Neural crest cell (in vitro differentiated cells): ENCODE data around the gene PUS1. TPM values are rescaled to one million over a fixed set of nuclear protein-coding genes. Genes with fewer than 3 reads are reported as not detected.

Experiments used
- DNase-seq: peaks from one replicate; pipeline ENCODE4 v3.0.0; 2021; ENCODE audit warnings: low read depth, mixed read lengths, low spot score
- H3K27ac Mint-ChIP-seq: one replicate; pipeline ENCODE4 v1.8.0; 2021; ENCODE audit warnings: mild to moderate bottlenecking, mixed read lengths; ENCODE audit not compliant: unreplicated experiment
- H3K27me3 Mint-ChIP-seq: 2 replicates; pipeline ENCODE4 v1.8.0; 2021; ENCODE audit warnings: low read depth, mild to moderate bottlenecking, mixed read lengths
- H3K36me3 Mint-ChIP-seq: 2 replicates; pipeline ENCODE4 v1.8.0; 2021; ENCODE audit warnings: low read depth, mild to moderate bottlenecking, mixed read lengths
- H3K4me1 Mint-ChIP-seq: 2 replicates; pipeline ENCODE4 v1.8.0; 2021; ENCODE audit warnings: mixed read lengths
- H3K4me3 Mint-ChIP-seq: one replicate; pipeline ENCODE4 v1.8.0; 2021; ENCODE audit warnings: mild to moderate bottlenecking, mixed read lengths
- H3K9me3 Mint-ChIP-seq: 2 replicates; pipeline ENCODE4 v1.8.0; 2021; ENCODE audit warnings: mixed read lengths
- CTCF ChIP-seq: fragments of 200-600 bp; sonication (generic); conservative IDR thresholded peaks from 2 replicates; pipeline ENCODE4 v1.5.0; 2021; ENCODE audit warnings: antibody characterized with exemption, mild to moderate bottlenecking
- total RNA-seq: library from RNA; stranded (reverse); gene quantifications from 2 replicates; pipeline ENCODE4 v1.2.1, GENCODE V29; 2021

The PUS1 gene
- total RNA-seq, 1 donor from 2014 or later = 48.7 TPM

- no peak overlapping the region for H3K27ac Mint-ChIP-seq
- no peak overlapping the region for H3K4me3 Mint-ChIP-seq
- no peaks in the 10 kb centered on the region for H3K27me3 Mint-ChIP-seq
- peaks cover 20% of the 10 kb centered on the region for H3K36me3 Mint-ChIP-seq
- H3K9me3 Mint-ChIP-seq = no peaks in the 10 kb centered on the region
- peaks cover 12% of the 10 kb centered on the region for H3K4me1 Mint-ChIP-seq
- TF ChIP-seq CTCF = no peak
- no peak for DNase-seq
These were observed 5.5 kb downstream of the PUS1 start for GRCh38 chr12:131934535-131934934.

GRCh38 chr12:131938082-131938481, 9.0 kb downstream of the PUS1 start:
- Mint-ChIP-seq H3K27me3 (no peaks in the 10 kb centered on the region), H3K4me3 (no peak overlapping the region), H3K36me3 (peaks cover 14% of the 10 kb centered on the region), H3K27ac (no peak overlapping the region), H3K4me1 (no peaks in the 10 kb centered on the region), H3K9me3 (no peaks in the 10 kb centered on the region)
- DNase-seq = no peak
- TF ChIP-seq CTCF = no peak

GRCh38 chr12:131939007-131939406, 9.9 kb downstream of the PUS1 start:
- Mint-ChIP-seq H3K36me3 (peaks cover 14% of the 10 kb centered on the region), H3K27me3 (no peaks in the 10 kb centered on the region), H3K9me3 (no peaks in the 10 kb centered on the region), H3K27ac (no peak overlapping the region), H3K4me1 (no peaks in the 10 kb centered on the region), H3K4me3 (no peak overlapping the region)
- TF ChIP-seq CTCF = no peak
- no peak for DNase-seq

- Mint-ChIP-seq H3K4me3 (no peak overlapping the region), H3K27me3 (no peaks in the 10 kb centered on the region), H3K4me1 (no peaks in the 10 kb centered on the region), H3K9me3 (no peaks in the 10 kb centered on the region), H3K27ac (no peak overlapping the region), H3K36me3 (peaks cover 16% of the 10 kb centered on the region)
- no peak for TF ChIP-seq CTCF
- DNase-seq = no peak
These were observed 11.1 kb downstream of the PUS1 start for GRCh38 chr12:131940141-131940547.

- Mint-ChIP-seq H3K4me3 (no peak overlapping the region), H3K27ac (peak overlapping the region; percentile 27), H3K4me1 (no peaks in the 10 kb centered on the region), H3K27me3 (no peaks in the 10 kb centered on the region), H3K36me3 (peaks cover 16% of the 10 kb centered on the region), H3K9me3 (no peaks in the 10 kb centered on the region)
- no peak for TF ChIP-seq CTCF
- no peak for DNase-seq
These were observed 12.3 kb downstream of the PUS1 start for GRCh38 chr12:131941116-131941986.
